OCI-LY7 (cell line): ENCODE data around the gene CGNL1. TPM values are rescaled to one million over a fixed set of nuclear protein-coding genes. Genes with fewer than 3 reads are reported as not detected.

Experiments used
- BruUV-seq: library from RNA; stranded (reverse); fragments of 400-500 nt; replicated peaks from 2 replicates; lab custom pipeline; 2021; lab: Mats Ljungman, UMichigan
- CTCF ChIA-PET: fragments of 300-600 bp; sonication (Branson Sonifier 250); formaldehyde crosslinking; loops from one replicate; lab custom pipeline; 2022; ENCODE audit warnings: antibody characterized with exemption; ENCODE audit not compliant: unreplicated experiment; lab: Charles Lee
- POLR2A ChIA-PET: fragments of 300-600 bp; sonication (Branson Sonifier 250); formaldehyde crosslinking; loops from one replicate; lab custom pipeline; 2022; ENCODE audit warnings: antibody characterized with exemption; lab: Charles Lee
- DNase-seq: peaks from one replicate; pipeline ENCODE4 v3.0.0-alpha.2; 2015; ENCODE audit warnings: low spot score
- H2AFZ ChIP-seq: fragments of 200-600 bp; sonication (generic), shearing (Covaris generic); 2 replicates; pipeline ENCODE4 v1.6.1; 2014; ENCODE audit warnings: mild to moderate bottlenecking, antibody characterized with exemption, low read length, moderate library complexity
- H3K27ac ChIP-seq: fragments of 200-600 bp; sonication (generic); 2 replicates; pipeline ENCODE4 v1.5.1; 2014; ENCODE audit warnings: mixed run types, low read depth, mild to moderate bottlenecking, moderate library complexity, low read length, inconsistent platforms; ENCODE audit not compliant: poor library complexity, severe bottlenecking
- H3K36me3 ChIP-seq: fragments of 200-600 bp; sonication (generic); 2 replicates; pipeline ENCODE4 v1.6.1; 2014; ENCODE audit warnings: mild to moderate bottlenecking, antibody characterized with exemption, low read length, moderate library complexity, mixed read lengths; ENCODE audit not compliant: insufficient read depth
- H3K4me1 ChIP-seq: fragments of 200-600 bp; sonication (generic); 2 replicates; pipeline ENCODE4 v1.5.1; 2014; ENCODE audit warnings: mild to moderate bottlenecking, low read length; ENCODE audit not compliant: insufficient read depth, poor library complexity, severe bottlenecking
- H3K4me2 ChIP-seq: fragments of 200-600 bp; sonication (generic); 2 replicates; pipeline ENCODE4 v1.6.1; 2014; ENCODE audit warnings: mild to moderate bottlenecking, low read length
- H3K4me3 ChIP-seq: fragments of 200-600 bp; sonication (generic); 2 replicates; pipeline ENCODE4 v1.5.1; 2014; ENCODE audit warnings: mild to moderate bottlenecking, low read depth, low read length; ENCODE audit not compliant: poor library complexity, severe bottlenecking
- H3K79me2 ChIP-seq: fragments of 200-600 bp; sonication (generic); 2 replicates; pipeline ENCODE4 v1.6.1; 2016; ENCODE audit warnings: low read depth, mild to moderate bottlenecking, low read length, moderate library complexity, mixed read lengths; ENCODE audit not compliant: insufficient read depth
- H3K9me2 ChIP-seq: fragments of 200-600 bp; sonication (generic); 2 replicates; pipeline ENCODE4 v1.6.1; 2016; ENCODE audit warnings: mild to moderate bottlenecking, low read length, mixed read lengths; ENCODE audit not compliant: insufficient read depth
- H3K9me3 ChIP-seq: fragments of 200-600 bp; sonication (generic); 2 replicates; pipeline ENCODE4 v1.6.1; 2014; ENCODE audit warnings: mild to moderate bottlenecking, mixed run types, low read length, mixed read lengths
- H4K20me1 ChIP-seq: fragments of 200-600 bp; sonication (generic); 2 replicates; pipeline ENCODE4 v1.6.1; 2014; ENCODE audit warnings: mild to moderate bottlenecking, antibody characterized with exemption, low read length, moderate library complexity, mixed read lengths; ENCODE audit not compliant: insufficient read depth
- CTCF ChIP-seq: fragments of 200-600 bp; sonication (generic); conservative IDR thresholded peaks from 2 replicates; pipeline ENCODE4 v1.5.1; 2014; ENCODE audit warnings: mild to moderate bottlenecking, antibody characterized with exemption, low read length, moderate library complexity, mixed read lengths
- EZH2phosphoT487 ChIP-seq: fragments of 200-600 bp; sonication (generic); IDR thresholded peaks from 2 replicates; pipeline ENCODE4 v1.6.1; 2018; ENCODE audit warnings: low read depth, borderline replicate concordance, mild to moderate bottlenecking, mixed run types, antibody characterized with exemption, low read length, moderate library complexity, mixed read lengths
- intact Hi-C: fragments of 100-400 bp; cut with micrococcal nuclease; formaldehyde crosslinking; loops from one replicate; pipeline ENCODE4 v1.10.0; 2022; ENCODE audit not compliant: unreplicated experiment
- total RNA-seq, 2 experiments: library from RNA; depleted of rRNA in 1 of 2; stranded (reverse); fragments of >200 nt in 1 of 2; shearing (Covaris generic) in 1 of 2; gene quantifications; 2 replicates each; pipeline ENCODE4 v1.2.3, GENCODE V29; 2014 to 2022

CGNL1 gene
- total RNA-seq, 2 experiments from 2014 or later, result 0.04 TPM; not detected in 1

GRCh38 chr15:57493351-57493750 is 117.0 kb downstream of the CGNL1 start:
- intact Hi-C loops, result no loop called here
- CTCF ChIA-PET, result no interaction called here

DNA sequence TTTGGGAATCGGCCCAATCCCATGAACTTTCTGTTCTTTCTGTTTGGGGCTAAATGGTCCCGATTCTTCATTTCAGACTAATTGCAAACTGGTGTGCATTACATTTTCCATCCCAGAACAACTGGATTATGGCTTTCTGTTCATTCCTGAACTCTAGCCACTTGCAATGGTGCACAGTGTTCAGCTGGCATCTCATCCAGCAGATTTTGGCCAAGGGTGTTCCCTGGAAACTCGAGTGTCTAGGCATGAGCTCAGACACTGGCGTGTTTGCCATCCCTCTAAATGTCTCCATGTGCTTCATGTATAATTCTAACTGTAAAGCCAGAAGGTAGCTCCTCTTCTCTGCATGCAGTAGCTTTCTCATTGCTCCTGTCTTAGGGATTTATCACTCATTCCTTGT is 118.3 kb downstream of the CGNL1 start:
- intact Hi-C loops, result no loop called here
- TF ChIP-seq CTCF (no peak), EZH2phosphoT487 (no peak)
- Histone ChIP-seq H3K79me2 (no peaks in the 10 kb centered on the region), H3K9me2 (no peaks in the 10 kb centered on the region), H3K36me3 (no peaks in the 10 kb centered on the region), H3K27ac (no peak overlapping the region), H3K4me3 (no peak overlapping the region), H3K4me1 (peaks cover 14% of the 10 kb centered on the region), H4K20me1 (no peaks in the 10 kb centered on the region), H3K9me3 (no peaks in the 10 kb centered on the region), H2AFZ (no peak overlapping the region), H3K4me2 (peak overlapping the region; percentile 20)
- no peak for DNase-seq
- no TSS peak for BruUV-seq
- CTCF ChIA-PET, result no interaction called here
- POLR2A ChIA-PET, result no interaction called here

More at GRCh38 chr15:57493351-57493750, 117.0 kb downstream of the CGNL1 start:
- Histone ChIP-seq H3K4me1 (peaks cover 14% of the 10 kb centered on the region), H3K36me3 (no peaks in the 10 kb centered on the region), H3K79me2 (no peaks in the 10 kb centered on the region), H2AFZ (no peak overlapping the region), H3K9me3 (no peaks in the 10 kb centered on the region), H4K20me1 (no peaks in the 10 kb centered on the region), H3K4me3 (no peak overlapping the region), H3K4me2 (no peak overlapping the region), H3K27ac (no peak overlapping the region), H3K9me2 (no peaks in the 10 kb centered on the region)
- no TSS peak for BruUV-seq
- POLR2A ChIA-PET, result no interaction called here
- no peak for DNase-seq
- TF ChIP-seq EZH2phosphoT487, result no peak
- TF ChIP-seq CTCF, result no peak

GRCh38 chr15:57495041-57495440 is 118.7 kb downstream of the CGNL1 start:
- intact Hi-C loops, result no loop called here
- Histone ChIP-seq H3K79me2 (no peaks in the 10 kb centered on the region), H3K4me3 (no peak overlapping the region), H3K9me2 (no peaks in the 10 kb centered on the region), H4K20me1 (no peaks in the 10 kb centered on the region), H3K4me2 (peak overlapping the region; percentile 20), H3K36me3 (no peaks in the 10 kb centered on the region), H3K9me3 (no peaks in the 10 kb centered on the region), H3K27ac (no peak overlapping the region), H3K4me1 (peaks cover 14% of the 10 kb centered on the region), H2AFZ (no peak overlapping the region)
- ChIA-PET POLR2A (interaction anchor here (0.7 kb wide), 1 partner anchor 515 kb away, joined by 3 read pairs; no protein-coding TSS in a partner anchor), CTCF (no interaction called here)
- no peak for TF ChIP-seq CTCF
- TF ChIP-seq EZH2phosphoT487, result no peak
- BruUV-seq, result no TSS peak
- DNase-seq, result peak; percentile 41
